Heart right ventricle (tissue), 16 donors: ENCODE measurements around the gene TESK1. TPM values are rescaled to one million over a fixed set of nuclear protein-coding genes. Genes with fewer than 3 reads are reported as not detected.

Experiments
- ATAC-seq, 8 donors: fragments of 200-7000 bp; cut with Tn5 transposase; one replicate each; pipeline ENCODE4 v1.9.1; 2020; ENCODE audit warnings: mild to moderate bottlenecking in 8 of 8, moderate library complexity in 8 of 8, moderate number of reproducible peaks in 1 of 8
- DNase-seq, 2 donors: peaks; one replicate each; pipeline ENCODE4 v3.0.0-alpha.2; 2020
- H3K27ac ChIP-seq, 10 donors: fragments of 200-600 bp; sonication (generic) in 2 of 10; one replicate each; pipeline versions ENCODE4 v1.5.0 to v1.8.0; 2020 to 2022; ENCODE audit warnings: mild to moderate bottlenecking in 3 of 10
- H3K27me3 ChIP-seq, 7 donors: fragments of 200-600 bp; one replicate each; pipeline ENCODE4 v1.8.0; 2021 to 2022; ENCODE audit warnings: mild to moderate bottlenecking in 2 of 7
- H3K36me3 ChIP-seq, 9 donors: fragments of 200-600 bp; sonication (generic) in 1 of 9; one replicate each; pipeline versions ENCODE4 v1.5.0 to v1.8.0; 2020 to 2022; ENCODE audit warnings: mild to moderate bottlenecking in 2 of 9
- H3K4me1 ChIP-seq, 9 donors: fragments of 200-600 bp; sonication (generic) in 1 of 9; one replicate each; pipeline versions ENCODE4 v1.5.0 to v1.8.0; 2020 to 2022; ENCODE audit warnings: mild to moderate bottlenecking in 4 of 9
- H3K4me3 ChIP-seq, 10 donors: fragments of 200-600 bp; sonication (generic) in 2 of 10; one replicate each; pipeline versions ENCODE4 v1.5.0 to v1.8.0; 2020 to 2022; ENCODE audit warnings: mild to moderate bottlenecking in 7 of 10, moderate library complexity in 2 of 10
- H3K9me3 ChIP-seq, 11 donors: fragments of 200-600 bp in 10 of 11; sonication (generic) in 2 of 11; one replicate each; pipeline versions ENCODE4 v1.5.0 to v1.8.0; 2013 to 2022; ENCODE audit warnings: mild to moderate bottlenecking in 2 of 11, control low read depth in 1 of 11, moderate library complexity in 1 of 11
- WGBS, 2 donors: extraction: QIAGEN DNeasy Blood & Tissue Kit; methylation state at CpG; one replicate each; pipeline ENCODE4 v1.1.7; 2013; ENCODE audit warnings: inconsistent platforms in 1 of 2; 5-methylcytosine and 5-hydroxymethylcytosine counted together
- intact Hi-C, 10 donors: fragments of 100-400 bp; cut with DNase I; formaldehyde crosslinking; loops; one replicate each; pipeline versions ENCODE4 v1.11.1 to v1.14.2; 2022
- polyA plus RNA-seq, 2 donors: library from polyadenylated mRNA; stranded (reverse); fragments of 200-250 nt; gene quantifications; one replicate each; pipeline ENCODE4 v1.2.3, GENCODE V29; 2013
- total RNA-seq, 10 donors: library from RNA; stranded (reverse); fragmentation: NEBNext Ultra II Directional in 3 of 10; extraction: Animal tissue kit (Norgen Biotek cat#: 25700) in 3 of 10; gene quantifications; one replicate each; pipeline versions ENCODE4 v1.2.1 to v1.2.4, GENCODE V29; 2021 to 2023
- TF ChIP-seq, protein P1 (sequence below), 9 donors: fragments of 200-600 bp; sonication (generic) in 2 of 9; IDR thresholded peaks; one replicate each; pipeline versions ENCODE4 v1.5.0 to v1.8.0; 2021 to 2022; ENCODE audit warnings: antibody characterized with exemption in 9 of 9, mild to moderate bottlenecking in 5 of 9, moderate library complexity in 1 of 9
- donor health status: Arrhythmogenic right ventricular cardiomyopathy.
- donor health status: ischemic (EF 13 %, LVEDD 7.1; RV severe dilation, severe dysfunction).
- donor health status: healthy with polysubstance abuse.
- donor health status: DM: no; HTN: yes; CAD: no.
- donor health status: DM: no; HTN: no; CAD: no.
- donor health status: ischemic (EF 25% LVEDD 6.9; RV normal size, moderate dysfunction).
- donor health status: ischemic (EF 25% LVEDD 5.7; RV mildly dilated, moderate dysfunction).
- donor health status: healthy.
- donor health status: DM: yes; HTN: yes; CAD: no.
- donor health status: Ischemic cardiomyopathy.
- donor health status: ischemic (EF 35%, LVEDD 5.7; RV mildly dilated, moderate dysfunction).
- donor health status: nonischemic (EF 11% LVEDD 7.7; RV severe dilation, severe dysfunction).
- donor health status: DM: yes; HTN: yes; CAD: no.
- donor health status: PGD.
- donor health status: ischemic (EF 29% LVEDD 5.4; RV normal size, mild dysfunction).
- donor health status: nonischemic (EF 23%, LVEDD 6.1; RV moderate dilation, normal function).

The TESK1 gene
- total and polyA plus RNA-seq, 12 donors: 18.0 to 38.8 (median 24.3) TPM

DNA sequence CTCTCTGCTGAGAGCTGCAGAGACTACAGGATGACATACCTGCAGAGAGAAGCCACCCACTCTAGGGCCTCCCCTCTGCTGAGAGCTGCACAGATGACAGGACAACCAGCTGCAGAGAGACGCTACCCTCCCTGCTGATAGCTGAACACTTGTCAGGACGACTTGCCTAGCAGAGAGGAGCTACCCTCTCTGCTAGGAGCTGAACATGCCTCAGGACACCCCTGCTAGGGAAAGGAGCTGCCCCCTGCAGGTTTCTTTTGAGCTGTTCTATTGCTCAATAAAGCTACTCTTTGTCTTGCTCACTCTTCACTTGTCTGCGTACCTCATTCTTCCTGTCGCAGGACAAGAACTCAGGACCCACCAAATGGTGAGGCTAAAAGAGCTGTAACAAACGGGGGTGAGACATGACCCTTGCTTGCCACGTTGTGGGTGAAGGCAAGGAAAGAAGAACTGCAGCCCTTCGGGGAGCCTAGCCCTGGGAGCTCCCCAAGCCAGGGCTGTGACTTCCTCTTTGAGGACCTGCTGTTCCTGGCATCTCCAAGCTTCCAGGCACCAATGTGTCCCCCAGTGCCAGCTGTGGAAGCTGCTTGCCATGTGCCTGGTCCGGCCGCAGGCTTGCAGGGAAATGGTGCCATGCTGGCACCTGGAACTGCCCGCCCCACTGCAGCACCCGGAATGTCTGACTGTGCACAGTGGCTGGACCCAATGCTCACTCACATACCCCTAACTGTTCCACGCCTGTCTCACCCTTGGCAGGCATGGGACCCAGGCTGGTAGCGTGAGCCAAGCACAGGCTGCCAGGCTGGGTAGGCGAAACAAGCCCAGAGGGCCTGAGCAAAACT lies 5.1 kb upstream of the TESK1 start:
- Histone ChIP-seq H3K27ac (no peak overlapping the region), H3K4me1 (peaks cover 0 to 25% (median 10%) of the 10 kb centered on the region in 9 donors), H3K36me3 (no peaks in the 10 kb centered on the region), H3K27me3 (no peaks in the 10 kb centered on the region), H3K4me3 (no peak overlapping the region), H3K9me3 (no peaks in the 10 kb centered on the region)
- DNase-seq: no peak
- ATAC-seq: no peak
- intact Hi-C loops: loop anchor here in 4 of 10 donors (5.0 to 10.0 kb wide), 6 partner anchors 47 to 132 kb away; partner anchors contain the start of genes CCDC107 (in 1 of the 4), CREB3 (in 1 of the 4), RMRP (in 1 of the 4) and RUSC2 (in 1 of the 4)
- TF ChIP-seq, protein P1, sequence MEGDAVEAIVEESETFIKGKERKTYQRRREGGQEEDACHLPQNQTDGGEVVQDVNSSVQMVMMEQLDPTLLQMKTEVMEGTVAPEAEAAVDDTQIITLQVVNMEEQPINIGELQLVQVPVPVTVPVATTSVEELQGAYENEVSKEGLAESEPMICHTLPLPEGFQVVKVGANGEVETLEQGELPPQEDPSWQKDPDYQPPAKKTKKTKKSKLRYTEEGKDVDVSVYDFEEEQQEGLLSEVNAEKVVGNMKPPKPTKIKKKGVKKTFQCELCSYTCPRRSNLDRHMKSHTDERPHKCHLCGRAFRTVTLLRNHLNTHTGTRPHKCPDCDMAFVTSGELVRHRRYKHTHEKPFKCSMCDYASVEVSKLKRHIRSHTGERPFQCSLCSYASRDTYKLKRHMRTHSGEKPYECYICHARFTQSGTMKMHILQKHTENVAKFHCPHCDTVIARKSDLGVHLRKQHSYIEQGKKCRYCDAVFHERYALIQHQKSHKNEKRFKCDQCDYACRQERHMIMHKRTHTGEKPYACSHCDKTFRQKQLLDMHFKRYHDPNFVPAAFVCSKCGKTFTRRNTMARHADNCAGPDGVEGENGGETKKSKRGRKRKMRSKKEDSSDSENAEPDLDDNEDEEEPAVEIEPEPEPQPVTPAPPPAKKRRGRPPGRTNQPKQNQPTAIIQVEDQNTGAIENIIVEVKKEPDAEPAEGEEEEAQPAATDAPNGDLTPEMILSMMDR (IDR thresholded peaks at IDR 0.05): no peak
- 88 to 92% methylated on average over 14 of the region's 14 CpGs for WGBS, 2 donors

- H3K9me3 ChIP-seq: no peaks in the 10 kb centered on the region
- no peaks in the 10 kb centered on the region for H3K27me3 ChIP-seq
- peaks cover 0 to 15% (median 5%) of the 10 kb centered on the region in 9 donors for H3K36me3 ChIP-seq
- TF ChIP-seq, protein P1 (IDR thresholded peaks at IDR 0.05): no peak
- DNase-seq: peak; percentile 55 to 58
- H3K4me1 ChIP-seq: peaks cover 0 to 38% (median 25%) of the 10 kb centered on the region in 9 donors
- ATAC-seq: peak; percentile 3 to 28 (median 12)
- 3 to 4% methylated on average over 18 of the region's 18 CpGs for WGBS, 2 donors
- intact Hi-C loops: loop anchor here in 3 of 10 donors (5.0 to 10.0 kb wide), 5 partner anchors 44 to 129 kb away; partner anchors contain the start of genes CCDC107 (in 1 of the 3), CREB3 (in 1 of the 3), RMRP (in 1 of the 3) and RUSC2 (in 1 of the 3)
- H3K27ac ChIP-seq: peak overlapping the region; percentile 30 to 95 (median 90)
- H3K4me3 ChIP-seq: peak overlapping the region in 9 of 10 donors; percentile 14 to 86 (median 70)
Observed at GRCh38 chr9:35603506-35603985, 1.5 kb upstream of the TESK1 start.

- WGBS, 2 donors: 0% methylated on average over 41 of the region's 41 CpGs
Observed at GRCh38 chr9:35603986-35604577, 980 bp upstream of the TESK1 start.

More at GRCh38 chr9:35603986-35604577, 980 bp upstream of the TESK1 start:
- Histone ChIP-seq H3K36me3 (peaks cover 0 to 21% (median 7%) of the 10 kb centered on the region in 9 donors), H3K27ac (peak overlapping the region; percentile 72 to 95 (median 92)), H3K9me3 (no peaks in the 10 kb centered on the region), H3K27me3 (no peaks in the 10 kb centered on the region), H3K4me3 (peak overlapping the region; percentile 56 to 93 (median 73)), H3K4me1 (peaks cover 0 to 38% (median 25%) of the 10 kb centered on the region in 9 donors)
- TF ChIP-seq, protein P1 (IDR thresholded peaks at IDR 0.05): peak; percentile 86 to 99 (median 95)
- ATAC-seq: peak; percentile 92 to 98 (median 96)
- DNase-seq: peak; percentile 99 to 100
- intact Hi-C loops: loop anchor here in 3 of 10 donors (2.0 to 10.0 kb wide), 6 partner anchors 43 to 128 kb away; partner anchors contain the start of genes CCDC107 (in 1 of the 3), CREB3 (in 1 of the 3), RMRP (in 1 of the 3) and RUSC2 (in 1 of the 3)
